Common myeloid progenitor, CD34-positive (primary cell): ENCODE results near the gene CABLES1.

Source experiments
- CTCF ChIA-PET: fragments of 350-600 bp; sonication (Branson Sonifier 250); formaldehyde crosslinking; loops from one replicate; lab custom pipeline; 2021; ENCODE audit warnings: antibody characterized with exemption; lab: Charles Lee
- POLR2A ChIA-PET: fragments of 350-600 bp; sonication (Branson Sonifier 250); formaldehyde crosslinking; loops from one replicate; lab custom pipeline; 2021; ENCODE audit warnings: antibody characterized with exemption; lab: Charles Lee
- DNase-seq, 3 donors: peaks; one replicate each; pipeline versions ENCODE4 v3.0.0 to v3.0.0-alpha.2; 2013
- H3K27ac ChIP-seq, 2 experiments: 1 replicate in 1 of 2; 2 replicates in 1 of 2; pipeline ENCODE4 v1.7.0; 2013; ENCODE audit warnings: inconsistent platforms in 2 of 2, low read length in 2 of 2, mild to moderate bottlenecking in 2 of 2, low read depth in 1 of 2, moderate library complexity in 1 of 2; ENCODE audit not compliant: severe bottlenecking in 2 of 2, insufficient read depth in 1 of 2, poor library complexity in 1 of 2
- H3K27me3 ChIP-seq, 5 experiments: replicated peaks in 2 of 5; 1 replicate in 3 of 5; 2 replicates in 2 of 5; pipeline versions ENCODE4 v1.6.1 to v1.7.0; 2013; ENCODE audit warnings: low read length in 4 of 5, mild to moderate bottlenecking in 2 of 5, moderate library complexity in 2 of 5, inconsistent platforms in 1 of 5; ENCODE audit not compliant: insufficient read depth in 5 of 5, control insufficient read depth in 4 of 5
- H3K36me3 ChIP-seq, 4 experiments: 1 replicate in 2 of 4; 2 replicates in 2 of 4; pipeline versions ENCODE4 v1.6.1 to v1.7.0; 2013; ENCODE audit warnings: low read length in 3 of 4, control low read depth in 1 of 4, mild to moderate bottlenecking in 1 of 4; ENCODE audit not compliant: control insufficient read depth in 4 of 4, insufficient read depth in 4 of 4
- H3K4me1 ChIP-seq, 4 experiments: 1 replicate in 3 of 4; 2 replicates in 1 of 4; pipeline versions ENCODE4 v1.6.1 to v1.7.1; 2013; ENCODE audit warnings: low read length in 3 of 4, mild to moderate bottlenecking in 3 of 4, control low read depth in 1 of 4, inconsistent platforms in 1 of 4, moderate library complexity in 1 of 4; ENCODE audit not compliant: control insufficient read depth in 4 of 4, insufficient read depth in 4 of 4; ENCODE audit errors: control extremely low read depth in 1 of 4
- H3K4me3 ChIP-seq, 7 experiments: 1 replicate in 4 of 7; 2 replicates in 3 of 7; pipeline versions ENCODE4 v1.5.1 to v1.7.0; 2013; ENCODE audit warnings: mild to moderate bottlenecking in 7 of 7, low read length in 6 of 7, moderate library complexity in 6 of 7, inconsistent platforms in 2 of 7, low read depth in 2 of 7, control low read depth in 1 of 7; ENCODE audit not compliant: insufficient read depth in 4 of 7, control insufficient read depth in 1 of 7; ENCODE audit errors: extremely low read depth in 1 of 7
- H3K9me3 ChIP-seq, 5 experiments: 1 replicate in 4 of 5; 2 replicates in 1 of 5; pipeline versions ENCODE4 v1.6.1 to v1.7.1; 2013; ENCODE audit warnings: low read length in 4 of 5, mild to moderate bottlenecking in 2 of 5, inconsistent platforms in 1 of 5, low read depth in 1 of 5, moderate library complexity in 1 of 5; ENCODE audit not compliant: control insufficient read depth in 4 of 5, insufficient read depth in 2 of 5; ENCODE audit errors: control extremely low read depth in 1 of 5
- WGBS: methylation state at CpG from one replicate; pipeline ENCODE4 v1.1.5; 2013; ENCODE audit not compliant: insufficient coverage; 5-methylcytosine and 5-hydroxymethylcytosine counted together

CABLES1 gene

DNA sequence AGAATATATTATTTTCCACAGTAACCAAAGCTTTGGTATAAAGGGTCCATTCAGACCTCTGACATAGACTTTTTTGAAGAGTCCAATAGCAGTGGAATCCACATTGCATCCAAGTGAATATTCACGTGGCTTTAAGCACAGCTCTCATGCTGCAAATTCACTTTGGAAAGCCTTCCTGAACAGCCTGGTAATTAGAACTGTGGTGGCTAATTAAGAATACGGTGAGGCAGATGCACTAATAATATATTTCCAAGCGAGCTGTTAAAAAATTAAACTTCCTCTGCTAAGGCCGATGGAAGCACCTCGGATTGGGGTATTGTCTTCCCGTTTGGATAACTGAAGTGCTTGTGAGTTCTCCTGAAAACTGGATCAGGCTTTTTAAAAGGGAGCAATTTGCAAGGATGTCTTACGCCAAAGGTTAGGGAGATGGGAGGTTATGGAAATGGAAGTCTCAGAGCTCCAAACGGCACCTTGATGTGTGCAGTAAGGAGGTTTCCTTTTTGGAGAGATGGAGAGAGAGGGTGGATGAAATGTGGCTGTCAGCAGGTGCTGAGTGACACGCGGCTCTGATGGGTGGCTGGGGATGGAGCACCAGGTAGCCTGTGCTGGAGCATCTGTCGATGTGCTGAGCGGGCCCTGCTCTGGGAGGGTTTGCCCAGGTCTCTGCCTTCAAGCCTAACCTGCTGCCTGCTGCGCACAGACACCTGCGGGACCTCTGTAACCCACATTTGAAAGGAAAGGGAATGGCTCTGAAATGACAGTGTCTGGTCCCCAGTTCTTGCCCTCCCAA, 37.5 kb downstream of the CABLES1 start:
- CTCF ChIA-PET = interaction anchor here (0.7 to 2.7 kb wide), 4 partner anchors 9 to 71 kb away, joined by 3 to 8 read pairs (median 5); no protein-coding TSS in a partner anchor
- H3K36me3 ChIP-seq = peaks cover 0 to 11% (median 0%) of the 10 kb centered on the region in 4 experiments
- POLR2A ChIA-PET = interaction anchor here (0.6 kb wide), 1 partner anchor 37 kb away, joined by 3 read pairs; the partner anchor contains the start of gene CABLES1
- WGBS = 94% methylated on average over 12 of the region's 14 CpGs
- H3K4me1 ChIP-seq = no peaks in the 10 kb centered on the region
- no peaks in the 10 kb centered on the region for H3K27me3 ChIP-seq
- DNase-seq = no peak
- H3K9me3 ChIP-seq = no peaks in the 10 kb centered on the region
- no peak overlapping the region for H3K27ac ChIP-seq
- no peak overlapping the region for H3K4me3 ChIP-seq

DNA sequence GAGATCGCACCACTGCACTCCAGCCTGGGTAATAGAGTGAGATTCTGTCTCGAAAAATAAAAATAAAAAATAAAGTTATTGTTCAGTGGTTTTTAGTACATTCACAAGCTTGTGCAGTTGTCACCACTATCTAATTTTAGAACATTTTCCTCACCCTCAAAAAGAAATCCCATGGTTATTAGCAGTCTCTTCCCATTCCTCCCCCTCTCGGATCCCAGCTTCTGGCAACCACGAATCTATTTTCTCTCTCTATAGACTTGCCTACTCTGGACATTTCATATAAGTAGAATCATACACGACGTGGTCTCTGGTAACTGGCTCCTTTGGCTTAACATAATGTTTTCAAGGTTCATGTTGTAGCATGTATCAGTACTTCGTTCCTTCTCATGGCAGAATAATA, 38.6 kb downstream of the CABLES1 start:
- 100% methylated on average over 4 of the region's 7 CpGs for WGBS
- CTCF ChIA-PET = interaction anchor here (2.0 to 2.7 kb wide), 2 partner anchors 8 to 10 kb away, joined by 7 to 8 read pairs; no protein-coding TSS in a partner anchor

GRCh38 chr18:23176701-23177432, 41.6 kb downstream of the CABLES1 start:
- no peak overlapping the region for H3K4me3 ChIP-seq
- over 99% methylated on average over 11 of the region's 17 CpGs for WGBS
- POLR2A ChIA-PET = no interaction called here
- H3K9me3 ChIP-seq = no peaks in the 10 kb centered on the region
- CTCF ChIA-PET = no interaction called here
- H3K36me3 ChIP-seq = peaks cover 0 to 11% (median 0%) of the 10 kb centered on the region in 4 experiments
- H3K4me1 ChIP-seq = peaks cover 0 to 5% (median 3%) of the 10 kb centered on the region in 4 experiments
- H3K27ac ChIP-seq = no peak overlapping the region
- no peak for DNase-seq
- H3K27me3 ChIP-seq = no peaks in the 10 kb centered on the region

More for the DNA sequence above, 38.6 kb downstream of the CABLES1 start:
- DNase-seq = no peak
- H3K36me3 ChIP-seq = peaks cover 0 to 11% (median 0%) of the 10 kb centered on the region in 4 experiments
- H3K9me3 ChIP-seq = no peaks in the 10 kb centered on the region
- H3K4me3 ChIP-seq = no peak overlapping the region
- no peak overlapping the region for H3K27ac ChIP-seq
- no peaks in the 10 kb centered on the region for H3K4me1 ChIP-seq
- no peaks in the 10 kb centered on the region for H3K27me3 ChIP-seq
- POLR2A ChIA-PET = no interaction called here

DNA sequence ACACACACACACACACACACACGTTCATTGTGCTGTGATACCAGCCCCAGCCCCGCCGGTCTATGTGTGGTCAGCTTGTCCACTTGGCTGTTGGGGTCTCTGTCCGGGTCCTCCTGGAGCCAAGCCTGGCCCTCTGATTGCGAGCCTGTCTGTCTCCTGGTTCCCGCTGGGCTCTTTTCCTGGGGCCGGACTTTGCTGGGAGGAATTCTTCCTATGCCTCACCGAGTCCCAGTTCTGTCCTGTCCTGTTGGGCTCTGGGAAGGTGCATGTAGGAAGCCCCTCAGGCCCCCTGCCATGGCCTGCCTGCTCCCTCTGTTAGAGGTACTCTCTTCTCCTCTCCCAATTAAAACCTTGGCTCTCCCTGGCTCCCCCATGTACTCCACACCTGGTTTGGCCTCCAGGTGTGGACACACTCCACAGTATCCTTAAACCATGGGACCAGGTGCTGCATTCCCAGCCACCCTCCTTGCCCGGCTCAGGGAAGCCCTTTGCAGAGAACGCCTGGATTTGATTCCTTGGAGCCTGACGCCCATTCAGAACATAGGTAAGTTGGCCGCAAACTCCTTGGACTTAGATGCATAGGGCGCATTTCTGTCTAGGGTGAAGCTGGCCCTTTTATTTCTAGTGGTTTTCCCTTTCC, 42.3 kb downstream of the CABLES1 start:
- DNase-seq = no peak
- Histone ChIP-seq H3K27me3 (no peaks in the 10 kb centered on the region), H3K36me3 (peaks cover 0 to 15% (median 2%) of the 10 kb centered on the region in 4 experiments), H3K9me3 (no peaks in the 10 kb centered on the region), H3K4me3 (no peak overlapping the region), H3K27ac (no peak overlapping the region), H3K4me1 (peaks cover 0 to 5% (median 3%) of the 10 kb centered on the region in 4 experiments)
- ChIA-PET POLR2A (no interaction called here), CTCF (no interaction called here)
- 96% methylated on average over 13 of the region's 13 CpGs for WGBS

DNA sequence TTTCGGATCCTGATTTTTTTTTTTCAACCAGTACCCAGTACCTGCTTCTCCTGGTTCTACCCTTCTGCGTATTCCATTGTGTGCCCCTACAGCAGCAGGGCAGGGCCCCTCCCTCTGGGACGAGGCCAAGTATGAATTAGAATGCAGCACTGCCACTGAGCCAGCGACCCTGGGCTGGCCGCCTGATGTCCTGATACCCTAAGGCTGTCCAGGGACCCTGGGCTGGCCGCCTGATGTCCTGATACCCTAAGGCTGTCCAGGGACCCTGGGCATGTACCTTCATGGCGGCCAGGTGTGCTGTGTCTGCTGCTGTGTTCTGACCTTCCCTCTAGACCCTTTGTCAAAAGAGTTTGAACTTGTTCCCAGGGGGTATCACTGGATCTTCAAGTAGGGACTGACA, 42.9 kb downstream of the CABLES1 start:
- Histone ChIP-seq H3K4me1 (peaks cover 0 to 5% (median 3%) of the 10 kb centered on the region in 4 experiments), H3K36me3 (peaks cover 0 to 17% (median 4%) of the 10 kb centered on the region in 4 experiments), H3K4me3 (no peak overlapping the region), H3K27ac (no peak overlapping the region), H3K9me3 (no peaks in the 10 kb centered on the region), H3K27me3 (no peaks in the 10 kb centered on the region)
- WGBS = 98% methylated on average over 6 of the region's 7 CpGs
- DNase-seq = no peak
- ChIA-PET POLR2A (interaction anchor here (0.6 kb wide), 1 partner anchor 46 kb away, joined by 3 read pairs; no protein-coding TSS in a partner anchor), CTCF (interaction anchor here (1.2 kb wide), 1 partner anchor 29 kb away, joined by 3 read pairs; no protein-coding TSS in a partner anchor)

DNA sequence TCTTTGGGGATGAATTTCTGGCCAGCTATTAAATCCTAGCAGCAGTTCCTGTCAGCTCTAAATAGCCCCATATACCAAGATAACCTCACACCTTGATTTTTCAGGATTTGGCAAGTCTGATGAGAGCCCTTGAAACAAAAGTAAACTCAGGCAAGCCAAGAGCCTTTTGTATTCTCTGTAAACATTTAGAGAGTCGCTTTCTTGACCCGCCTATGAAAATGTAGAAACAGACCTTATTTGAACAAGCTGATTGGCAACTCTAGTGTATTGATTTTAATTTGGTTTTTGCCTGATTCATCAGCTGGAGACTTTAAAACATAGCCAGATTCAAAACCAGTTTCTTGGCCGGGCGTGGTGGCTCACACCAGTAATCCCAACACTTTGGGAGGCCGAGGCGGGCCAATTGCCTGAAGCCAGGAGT, 43.4 kb downstream of the CABLES1 start:
- whole genome bisulfite sequencing = 100% methylated on average over 2 of the region's 6 CpGs
- H3K4me1 ChIP-seq = peaks cover 0 to 5% (median 3%) of the 10 kb centered on the region in 4 experiments
- POLR2A ChIA-PET = interaction anchor here (0.6 kb wide), 1 partner anchor 46 kb away, joined by 3 read pairs; no protein-coding TSS in a partner anchor
- H3K4me3 ChIP-seq = no peak overlapping the region
- no peak for DNase-seq
- H3K27ac ChIP-seq = no peak overlapping the region
- H3K9me3 ChIP-seq = no peaks in the 10 kb centered on the region
- peaks cover 0 to 17% (median 4%) of the 10 kb centered on the region in 4 experiments for H3K36me3 ChIP-seq
- CTCF ChIA-PET = interaction anchor here (0.7 to 1.2 kb wide), 2 partner anchors 28 kb away, joined by 3 read pairs; no protein-coding TSS in a partner anchor
- no peaks in the 10 kb centered on the region for H3K27me3 ChIP-seq
